Inflammatory macrophage treated with lipopolysaccharide for 4 hours (primary cell): ENCODE results near the gene CCDC66.

Source experiments
- DNase-seq: peaks from one replicate; pipeline ENCODE4 v3.0.0-alpha.2; 2020

The CCDC66 gene

GRCh38 chr3:56624725-56625124, 67.8 kb downstream of the CCDC66 start:
- DNase-seq, result no peak

DNA sequence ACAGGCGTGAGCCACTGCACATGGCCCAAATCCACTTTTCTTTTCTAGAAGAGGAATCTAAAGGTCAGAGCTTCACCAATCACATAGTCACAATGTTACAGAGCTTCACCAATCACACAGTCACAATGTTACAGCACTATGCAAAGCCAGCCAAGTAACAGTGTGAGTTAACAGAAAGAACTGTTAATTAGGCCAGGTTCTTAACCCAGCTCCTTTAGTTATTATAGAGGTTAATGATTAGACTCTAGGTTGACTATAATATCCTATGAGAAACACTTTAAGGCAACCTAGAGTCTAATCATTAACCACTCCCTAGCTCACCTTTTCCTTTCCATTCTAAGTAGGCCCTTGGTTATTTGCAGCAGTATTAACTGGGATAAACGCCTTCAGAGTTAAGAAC, 72.1 kb downstream of the CCDC66 start:
- DNase-seq, result no peak

DNA sequence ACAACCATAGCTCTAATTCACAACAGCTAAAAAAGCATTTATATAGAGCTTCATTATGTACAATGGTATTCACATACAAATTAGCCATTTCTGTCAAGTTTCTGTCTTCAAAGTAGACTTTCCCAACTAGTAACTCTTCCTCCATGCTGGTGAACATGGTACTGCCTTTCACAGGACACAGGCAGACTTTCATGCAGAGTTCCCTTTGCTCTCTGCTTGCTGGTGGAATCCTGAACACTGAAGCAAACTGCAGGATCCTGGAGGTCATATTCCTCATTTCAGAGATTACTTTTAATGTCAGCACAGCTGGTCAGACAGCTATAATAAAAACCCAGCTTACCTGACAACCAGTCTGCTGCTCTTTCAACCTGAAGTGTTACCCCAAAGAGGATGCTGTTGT, 72.5 kb downstream of the CCDC66 start:
- no peak for DNase-seq

DNA sequence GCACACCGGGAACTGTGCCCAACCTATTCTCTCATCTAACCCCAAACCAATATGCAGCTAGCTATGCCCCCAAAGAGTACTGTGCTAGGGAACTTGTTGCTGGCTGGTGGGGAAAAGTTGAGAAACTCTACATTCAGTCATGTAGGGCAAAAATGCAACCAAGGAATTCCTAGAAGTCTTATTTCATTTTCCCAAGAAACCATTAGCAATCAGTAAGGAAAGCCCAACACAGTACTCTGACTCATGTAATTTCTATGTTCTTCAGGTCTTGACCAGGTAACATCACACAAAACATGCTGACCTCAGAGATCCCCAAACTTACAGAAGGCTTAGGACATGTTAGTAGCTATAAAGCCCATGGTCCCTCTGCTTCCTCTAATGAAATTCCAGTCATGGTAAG, 74.0 kb downstream of the CCDC66 start:
- no peak for DNase-seq

DNA sequence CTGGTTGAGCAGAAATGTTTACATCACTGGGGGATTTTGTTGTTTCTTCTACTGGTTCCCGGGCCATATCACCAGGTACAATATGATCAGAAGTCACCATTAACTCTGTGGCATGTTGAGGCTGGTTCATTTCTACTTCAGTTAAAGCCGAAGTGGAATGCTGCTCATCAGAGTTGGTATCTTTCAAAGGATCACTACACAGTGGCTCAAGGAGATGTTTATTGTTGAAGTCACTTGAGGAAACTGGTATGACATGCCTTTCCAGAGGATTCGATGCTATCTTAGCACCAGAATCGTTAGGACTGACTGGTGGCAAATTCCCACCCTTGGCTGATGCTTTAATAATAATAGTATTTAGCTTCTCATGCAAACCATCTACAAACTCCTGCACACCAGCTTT, 76.2 kb downstream of the CCDC66 start:
- no peak for DNase-seq

GRCh38 chr3:56633602-56634535, 76.9 kb downstream of the CCDC66 start:
- DNase-seq, result no peak

GRCh38 chr3:56645407-56645806, 88.4 kb downstream of the CCDC66 start:
- DNase-seq, result no peak

GRCh38 chr3:56654460-56654859, 97.5 kb downstream of the CCDC66 start:
- no peak for DNase-seq

DNA sequence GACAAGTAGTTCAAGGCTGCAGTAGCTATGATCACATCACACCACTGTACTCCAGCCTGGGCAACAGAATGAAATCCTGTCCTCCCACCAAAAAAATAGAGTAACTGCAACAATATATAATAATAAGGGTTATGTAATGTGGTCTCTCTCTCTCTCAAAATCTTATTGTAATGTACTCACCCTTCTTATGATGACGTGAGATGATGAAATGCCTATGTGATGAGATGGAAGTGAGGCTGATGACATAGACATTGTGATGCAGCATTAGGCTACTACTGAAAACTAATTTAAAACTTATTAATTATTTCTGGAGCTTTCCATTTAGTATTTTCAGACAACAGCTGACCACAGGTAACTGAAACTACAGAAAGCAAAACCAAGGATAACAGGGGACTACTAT, 98.7 kb downstream of the CCDC66 start:
- peak; percentile 13 for DNase-seq

DNA sequence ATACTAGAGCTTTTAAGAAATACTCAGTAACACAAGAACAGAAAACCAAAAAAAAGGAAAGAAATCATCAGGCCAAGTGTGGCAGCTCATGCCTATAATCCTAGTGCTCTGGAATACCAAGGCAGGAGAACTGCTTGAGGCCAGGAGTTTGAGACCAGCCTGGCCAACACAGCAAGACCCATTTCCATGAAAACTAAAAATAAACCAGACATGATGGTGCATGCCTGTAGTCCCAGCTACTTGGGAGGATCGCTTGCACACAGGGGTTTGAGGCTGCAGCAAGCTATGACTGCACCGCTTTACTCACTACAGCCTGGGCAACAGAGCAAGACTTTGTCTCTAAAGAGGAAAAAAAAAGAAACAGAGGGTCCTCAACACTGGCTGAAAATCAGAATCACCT, 107.8 kb downstream of the CCDC66 start:
- no peak for DNase-seq

GRCh38 chr3:56667973-56668579, 111.1 kb downstream of the CCDC66 start:
- no peak for DNase-seq
